ENCODE measurements around the gene MACROD2. TPM values are rescaled to one million over a fixed set of nuclear protein-coding genes. Genes with fewer than 3 reads are reported as not detected.

MACROD2 gene
- total RNA-seq, 4 donors from 2014 or later: 8.7 to 17.8 (median 10.8) TPM

- intact Hi-C loops (cut with DNase I): no loop called here
- TF ChIP-seq POLR2A (IDR thresholded peaks at IDR 0.05): no peak
- TF ChIP-seq, protein P1, sequence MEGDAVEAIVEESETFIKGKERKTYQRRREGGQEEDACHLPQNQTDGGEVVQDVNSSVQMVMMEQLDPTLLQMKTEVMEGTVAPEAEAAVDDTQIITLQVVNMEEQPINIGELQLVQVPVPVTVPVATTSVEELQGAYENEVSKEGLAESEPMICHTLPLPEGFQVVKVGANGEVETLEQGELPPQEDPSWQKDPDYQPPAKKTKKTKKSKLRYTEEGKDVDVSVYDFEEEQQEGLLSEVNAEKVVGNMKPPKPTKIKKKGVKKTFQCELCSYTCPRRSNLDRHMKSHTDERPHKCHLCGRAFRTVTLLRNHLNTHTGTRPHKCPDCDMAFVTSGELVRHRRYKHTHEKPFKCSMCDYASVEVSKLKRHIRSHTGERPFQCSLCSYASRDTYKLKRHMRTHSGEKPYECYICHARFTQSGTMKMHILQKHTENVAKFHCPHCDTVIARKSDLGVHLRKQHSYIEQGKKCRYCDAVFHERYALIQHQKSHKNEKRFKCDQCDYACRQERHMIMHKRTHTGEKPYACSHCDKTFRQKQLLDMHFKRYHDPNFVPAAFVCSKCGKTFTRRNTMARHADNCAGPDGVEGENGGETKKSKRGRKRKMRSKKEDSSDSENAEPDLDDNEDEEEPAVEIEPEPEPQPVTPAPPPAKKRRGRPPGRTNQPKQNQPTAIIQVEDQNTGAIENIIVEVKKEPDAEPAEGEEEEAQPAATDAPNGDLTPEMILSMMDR (IDR thresholded peaks at IDR 0.05): no peak
- no peak overlapping the region for H3K27ac ChIP-seq
These were observed 293.3 kb downstream of the MACROD2 start for GRCh38 chr20:14288341-14289330.

GRCh38 chr20:14291502-14291901 is 296.2 kb downstream of the MACROD2 start:
- intact Hi-C loops (cut with DNase I): no loop called here
- Histone ChIP-seq H3K27me3 (no peaks in the 10 kb centered on the region), H3K4me3 (replicated peaks in 1 of 3) (no peak overlapping the region), H3K27ac (no peak overlapping the region), H3K36me3 (no peaks in the 10 kb centered on the region), H3K9me3 (no peaks in the 10 kb centered on the region), H3K4me1 (no peaks in the 10 kb centered on the region)
- TF ChIP-seq, protein P1 (IDR thresholded peaks at IDR 0.05): no peak
- TF ChIP-seq POLR2A (IDR thresholded peaks at IDR 0.05): no peak
- DNase-seq: no peak
- WGBS, 2 donors: 96 to 98% methylated on average over 1 of the region's 1 CpG

More at GRCh38 chr20:14288341-14289330, 293.3 kb downstream of the MACROD2 start:
- Histone ChIP-seq H3K4me3 (replicated peaks in 1 of 3) (no peak overlapping the region), H3K4me1 (no peaks in the 10 kb centered on the region), H3K36me3 (no peaks in the 10 kb centered on the region), H3K27me3 (no peaks in the 10 kb centered on the region), H3K9me3 (no peaks in the 10 kb centered on the region)
- no peak for DNase-seq
- 90% methylated on average over 3 of the region's 3 CpGs for WGBS, 2 donors

GRCh38 chr20:14295238-14295637 is 299.9 kb downstream of the MACROD2 start:
- no peaks in the 10 kb centered on the region for H3K4me1 ChIP-seq
- DNase-seq: no peak
- no peak overlapping the region for H3K27ac ChIP-seq
- H3K4me3 ChIP-seq (replicated peaks in 1 of 3): no peak overlapping the region
- intact Hi-C loops (cut with DNase I): no loop called here
- no peak for TF ChIP-seq POLR2A (IDR thresholded peaks at IDR 0.05)
- TF ChIP-seq, protein P1 (IDR thresholded peaks at IDR 0.05): no peak
- no peaks in the 10 kb centered on the region for H3K36me3 ChIP-seq
- no peaks in the 10 kb centered on the region for H3K9me3 ChIP-seq
- 31 to 36% methylated on average over 2 of the region's 2 CpGs for WGBS, 2 donors
- H3K27me3 ChIP-seq: no peaks in the 10 kb centered on the region

GRCh38 chr20:14295770-14296309 is 300.5 kb downstream of the MACROD2 start:
- Histone ChIP-seq H3K4me1 (no peaks in the 10 kb centered on the region), H3K36me3 (no peaks in the 10 kb centered on the region), H3K9me3 (no peaks in the 10 kb centered on the region), H3K27me3 (no peaks in the 10 kb centered on the region), H3K4me3 (replicated peaks in 1 of 3) (no peak overlapping the region), H3K27ac (no peak overlapping the region)
- TF ChIP-seq, protein P1 (IDR thresholded peaks at IDR 0.05): no peak
- no peak for TF ChIP-seq POLR2A (IDR thresholded peaks at IDR 0.05)
- intact Hi-C loops (cut with DNase I): no loop called here
- WGBS, 2 donors: 52 to 55% methylated on average over 3 of the region's 3 CpGs
- no peak for DNase-seq

GRCh38 chr20:14299831-14300230 is 304.5 kb downstream of the MACROD2 start:
- no peak overlapping the region for H3K27ac ChIP-seq
- intact Hi-C loops (cut with DNase I): no loop called here
- H3K36me3 ChIP-seq: no peaks in the 10 kb centered on the region
- H3K4me3 ChIP-seq (replicated peaks in 1 of 3): no peak overlapping the region
- no peak for TF ChIP-seq POLR2A (IDR thresholded peaks at IDR 0.05)
- TF ChIP-seq, protein P1 (IDR thresholded peaks at IDR 0.05): no peak
- WGBS, 2 donors: 89 to 95% methylated on average over 4 of the region's 4 CpGs
- H3K4me1 ChIP-seq: no peaks in the 10 kb centered on the region
- DNase-seq: no peak
- H3K9me3 ChIP-seq: no peaks in the 10 kb centered on the region
- no peaks in the 10 kb centered on the region for H3K27me3 ChIP-seq
